NB4 (cell line): ENCODE measurements around the gene LACTB.

Experiments
- TF ChIP-seq, protein P1 (sequence below): IDR thresholded peaks from 2 replicates; pipeline ENCODE4 v1.6.1; 2011; ENCODE audit warnings: low read depth, low read length
- TF ChIP-seq, protein P2 (sequence below): IDR thresholded peaks from one replicate; pipeline ENCODE4 v1.5.1; 2012; ENCODE audit warnings: low read depth, low read length

DNA sequence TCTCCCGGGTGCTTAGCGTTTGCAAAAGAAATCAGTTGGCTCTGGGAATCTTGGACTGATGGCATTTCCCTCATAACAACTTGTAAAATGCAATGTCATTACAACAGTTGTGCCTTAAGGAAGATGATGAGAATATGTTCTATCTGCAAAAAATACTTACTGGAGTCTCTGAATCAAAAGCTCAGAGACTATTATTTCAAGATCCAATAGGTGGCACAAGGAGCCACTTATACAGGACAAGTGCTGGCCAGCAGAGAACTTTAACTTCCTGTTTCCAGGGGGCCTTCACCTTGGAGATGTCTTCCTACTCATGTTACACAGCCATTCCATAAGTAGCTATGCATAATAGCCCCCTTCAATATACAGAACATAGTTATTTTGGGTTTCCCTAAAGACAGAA is 44.6 kb downstream of the LACTB start:
- TF ChIP-seq, protein P1, sequence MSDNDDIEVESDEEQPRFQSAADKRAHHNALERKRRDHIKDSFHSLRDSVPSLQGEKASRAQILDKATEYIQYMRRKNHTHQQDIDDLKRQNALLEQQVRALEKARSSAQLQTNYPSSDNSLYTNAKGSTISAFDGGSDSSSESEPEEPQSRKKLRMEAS: no peak
- TF ChIP-seq, protein P2, sequence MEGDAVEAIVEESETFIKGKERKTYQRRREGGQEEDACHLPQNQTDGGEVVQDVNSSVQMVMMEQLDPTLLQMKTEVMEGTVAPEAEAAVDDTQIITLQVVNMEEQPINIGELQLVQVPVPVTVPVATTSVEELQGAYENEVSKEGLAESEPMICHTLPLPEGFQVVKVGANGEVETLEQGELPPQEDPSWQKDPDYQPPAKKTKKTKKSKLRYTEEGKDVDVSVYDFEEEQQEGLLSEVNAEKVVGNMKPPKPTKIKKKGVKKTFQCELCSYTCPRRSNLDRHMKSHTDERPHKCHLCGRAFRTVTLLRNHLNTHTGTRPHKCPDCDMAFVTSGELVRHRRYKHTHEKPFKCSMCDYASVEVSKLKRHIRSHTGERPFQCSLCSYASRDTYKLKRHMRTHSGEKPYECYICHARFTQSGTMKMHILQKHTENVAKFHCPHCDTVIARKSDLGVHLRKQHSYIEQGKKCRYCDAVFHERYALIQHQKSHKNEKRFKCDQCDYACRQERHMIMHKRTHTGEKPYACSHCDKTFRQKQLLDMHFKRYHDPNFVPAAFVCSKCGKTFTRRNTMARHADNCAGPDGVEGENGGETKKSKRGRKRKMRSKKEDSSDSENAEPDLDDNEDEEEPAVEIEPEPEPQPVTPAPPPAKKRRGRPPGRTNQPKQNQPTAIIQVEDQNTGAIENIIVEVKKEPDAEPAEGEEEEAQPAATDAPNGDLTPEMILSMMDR: peak; percentile 16
